Measurements from ENCODE around the gene SAMD4A.

- TF ChIP-seq CTCF (IDR thresholded peaks at IDR 0.05 in 8 of 11, conservative IDR thresholded peaks at IDR 0.05 in 3 of 11) (no peak), POLR2A (IDR thresholded peaks at IDR 0.05) (no peak)
These were observed 132.8 kb downstream of the SAMD4A start for GRCh38 chr14:54699735-54700134.
